ENCODE results near the gene NOX1. TPM values are rescaled to one million over a fixed set of nuclear protein-coding genes. Genes with fewer than 3 reads are reported as not detected.

NOX1 gene
- total and polyA plus RNA-seq, 2 donors (not counting 1 experiment from before 2014, with no cell fraction given): not detected

DNA sequence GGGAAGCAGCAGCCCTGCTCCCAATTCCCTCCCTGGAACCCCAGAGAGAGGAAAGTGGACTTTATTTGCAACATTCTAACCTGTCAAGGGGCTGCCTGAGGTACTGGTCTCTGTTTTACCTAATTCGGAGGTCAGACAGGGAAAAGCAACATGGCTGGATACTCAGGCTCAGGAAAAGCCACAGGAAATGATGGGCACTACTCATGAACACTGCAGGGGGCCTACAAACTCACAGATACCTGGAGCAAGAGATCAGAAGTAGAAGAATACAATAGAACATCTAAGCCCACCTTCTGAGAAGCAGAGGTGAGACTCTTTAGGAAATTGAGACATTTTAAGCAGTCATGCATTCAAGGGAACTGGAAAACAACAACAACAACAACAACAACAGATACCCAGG lies 69.4 kb downstream of the NOX1 start:
- Histone ChIP-seq H2AFZ (ENCODE audit: low read length) (no peak overlapping the region), H3K4me1 (ENCODE audit: control insufficient read depth, extremely low read depth, insufficient read depth, low read length) (no peaks in the 10 kb centered on the region), H3K4me2 (ENCODE audit: extremely low read depth, insufficient read depth, low read length) (no peak overlapping the region), H3K9me3 (ENCODE audit: control insufficient read depth, insufficient read depth, low read depth, low read length) (no peaks in the 10 kb centered on the region), H3K4me3 (replicated peaks in 1 of 4; ENCODE audit: control extremely low read depth in 1 of 4, insufficient read depth in 1 of 4, low read depth in 3 of 4, low read length in 4 of 4) (no peak overlapping the region), H3K27ac (ENCODE audit: insufficient read depth, low read length) (no peak overlapping the region), H3K79me2 (ENCODE audit: control insufficient read depth, insufficient read depth, low read length) (no peaks in the 10 kb centered on the region), H3K27me3 (ENCODE audit: control insufficient read depth, insufficient read depth, low read length) (no peaks in the 10 kb centered on the region), H4K20me1 (ENCODE audit: control insufficient read depth, extremely low read depth, insufficient read depth, low read length) (no peaks in the 10 kb centered on the region), H3K36me3 (ENCODE audit: control insufficient read depth, insufficient read depth, low read length) (no peaks in the 10 kb centered on the region), H3K9ac (ENCODE audit: insufficient read depth, low read length) (no peak overlapping the region)
- DNase-seq (ENCODE audit: low read depth in 2 of 2): no peak
- TF ChIP-seq CTCF (conservative IDR thresholded peaks at IDR 0.05 in 1 of 2, IDR thresholded peaks at IDR 0.05 in 1 of 2; ENCODE audit: low read depth in 1 of 2, low read length in 2 of 2) (no peak), EZH2 (IDR thresholded peaks at IDR 0.05; ENCODE audit: low read length, missing control alignments) (no peak)

DNA sequence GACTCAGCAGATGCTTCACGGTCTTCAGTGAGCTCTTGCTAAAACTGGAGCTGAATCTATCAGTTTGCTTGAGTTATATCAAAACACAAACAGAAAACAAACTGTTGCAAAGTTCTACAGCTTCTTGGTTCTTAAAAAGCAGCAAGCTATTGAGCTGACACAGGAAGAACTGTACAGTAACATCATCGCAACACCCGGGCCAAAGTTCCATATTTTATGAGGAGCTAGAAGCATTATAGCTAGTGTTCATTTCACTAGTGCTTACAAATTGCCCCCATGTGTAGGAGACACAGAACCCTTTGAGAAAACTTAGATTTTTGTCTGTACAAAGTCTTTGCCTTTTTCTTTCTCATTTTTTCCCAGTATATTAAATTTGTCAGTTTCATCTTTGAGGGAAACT lies 71.3 kb downstream of the NOX1 start:
- no peak overlapping the region for H3K4me3 ChIP-seq (replicated peaks in 1 of 4; ENCODE audit: control extremely low read depth in 1 of 4, insufficient read depth in 1 of 4, low read depth in 3 of 4, low read length in 4 of 4)
- no peaks in the 10 kb centered on the region for H3K27me3 ChIP-seq (ENCODE audit: control insufficient read depth, insufficient read depth, low read length)
- no peak overlapping the region for H2AFZ ChIP-seq (ENCODE audit: low read length)
- TF ChIP-seq CTCF (conservative IDR thresholded peaks at IDR 0.05 in 1 of 2, IDR thresholded peaks at IDR 0.05 in 1 of 2; ENCODE audit: low read depth in 1 of 2, low read length in 2 of 2) (no peak), EZH2 (IDR thresholded peaks at IDR 0.05; ENCODE audit: low read length, missing control alignments) (no peak)
- H3K9ac ChIP-seq (ENCODE audit: insufficient read depth, low read length): no peak overlapping the region
- no peak overlapping the region for H3K27ac ChIP-seq (ENCODE audit: insufficient read depth, low read length)
- H3K79me2 ChIP-seq (ENCODE audit: control insufficient read depth, insufficient read depth, low read length): no peaks in the 10 kb centered on the region
- no peaks in the 10 kb centered on the region for H3K36me3 ChIP-seq (ENCODE audit: control insufficient read depth, insufficient read depth, low read length)
- no peak for DNase-seq (ENCODE audit: low read depth in 2 of 2)
- no peaks in the 10 kb centered on the region for H3K4me1 ChIP-seq (ENCODE audit: control insufficient read depth, extremely low read depth, insufficient read depth, low read length)
- no peaks in the 10 kb centered on the region for H4K20me1 ChIP-seq (ENCODE audit: control insufficient read depth, extremely low read depth, insufficient read depth, low read length)
- H3K4me2 ChIP-seq (ENCODE audit: extremely low read depth, insufficient read depth, low read length): no peak overlapping the region
- no peaks in the 10 kb centered on the region for H3K9me3 ChIP-seq (ENCODE audit: control insufficient read depth, insufficient read depth, low read depth, low read length)

- Histone ChIP-seq H3K27ac (ENCODE audit: insufficient read depth, low read length) (no peak overlapping the region), H3K79me2 (ENCODE audit: control insufficient read depth, insufficient read depth, low read length) (no peaks in the 10 kb centered on the region), H3K9me3 (ENCODE audit: control insufficient read depth, insufficient read depth, low read depth, low read length) (no peaks in the 10 kb centered on the region), H3K27me3 (ENCODE audit: control insufficient read depth, insufficient read depth, low read length) (no peaks in the 10 kb centered on the region), H4K20me1 (ENCODE audit: control insufficient read depth, extremely low read depth, insufficient read depth, low read length) (no peaks in the 10 kb centered on the region), H2AFZ (ENCODE audit: low read length) (no peak overlapping the region), H3K4me3 (replicated peaks in 1 of 4; ENCODE audit: control extremely low read depth in 1 of 4, insufficient read depth in 1 of 4, low read depth in 3 of 4, low read length in 4 of 4) (no peak overlapping the region), H3K36me3 (ENCODE audit: control insufficient read depth, insufficient read depth, low read length) (no peaks in the 10 kb centered on the region), H3K4me1 (ENCODE audit: control insufficient read depth, extremely low read depth, insufficient read depth, low read length) (no peaks in the 10 kb centered on the region), H3K4me2 (ENCODE audit: extremely low read depth, insufficient read depth, low read length) (no peak overlapping the region), H3K9ac (ENCODE audit: insufficient read depth, low read length) (no peak overlapping the region)
- TF ChIP-seq CTCF (conservative IDR thresholded peaks at IDR 0.05 in 1 of 2, IDR thresholded peaks at IDR 0.05 in 1 of 2; ENCODE audit: low read depth in 1 of 2, low read length in 2 of 2) (no peak), EZH2 (IDR thresholded peaks at IDR 0.05; ENCODE audit: low read length, missing control alignments) (no peak)
- no peak for DNase-seq (ENCODE audit: low read depth in 2 of 2)
These were observed 75.5 kb downstream of the NOX1 start for GRCh38 chrX:100798484-100799214.

Measured in fibroblast of lung (primary cell).